GM21737 (cell line): ENCODE data around the gene SLC25A3.

Experiments used
- ATAC-seq: cut with Tn5 transposase; IDR thresholded peaks from one replicate; pipeline ENCODE4 v1.9.1; 2021; ENCODE audit warnings: mild to moderate bottlenecking, moderate library complexity; ENCODE audit not compliant: unreplicated experiment

The SLC25A3 gene

GRCh38 chr12:98653866-98654493, 60.5 kb downstream of the SLC25A3 start:
- ATAC-seq = no peak
